Measurements from ENCODE around the gene CLIC4.
"Not testable (repeated sequence)": the region's sequence is repeated elsewhere in the genome, so short reads cannot be mapped to it uniquely, and the experiment has no call there.

The CLIC4 gene

DNA sequence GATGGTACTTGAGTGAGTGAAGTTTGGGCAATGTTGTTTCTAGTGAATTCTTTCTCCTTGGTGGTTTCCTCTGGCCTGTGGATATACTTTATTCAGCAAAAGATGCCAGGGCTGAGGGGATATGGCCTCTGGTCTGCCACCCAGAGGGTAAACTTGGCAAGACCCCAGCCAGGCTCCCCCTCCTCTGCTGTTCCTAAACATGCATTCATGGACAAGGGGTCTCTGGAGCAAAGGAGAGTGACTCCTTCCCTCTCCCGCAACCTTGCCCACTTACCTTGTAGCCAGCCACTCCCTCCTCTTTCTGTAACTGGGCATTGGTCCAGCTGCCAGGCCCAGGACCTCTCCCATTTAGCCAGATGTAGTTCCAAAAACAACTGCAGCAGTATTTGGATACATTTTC, 141.0 kb downstream of the CLIC4 start:
- DNase-seq: no peak

DNA sequence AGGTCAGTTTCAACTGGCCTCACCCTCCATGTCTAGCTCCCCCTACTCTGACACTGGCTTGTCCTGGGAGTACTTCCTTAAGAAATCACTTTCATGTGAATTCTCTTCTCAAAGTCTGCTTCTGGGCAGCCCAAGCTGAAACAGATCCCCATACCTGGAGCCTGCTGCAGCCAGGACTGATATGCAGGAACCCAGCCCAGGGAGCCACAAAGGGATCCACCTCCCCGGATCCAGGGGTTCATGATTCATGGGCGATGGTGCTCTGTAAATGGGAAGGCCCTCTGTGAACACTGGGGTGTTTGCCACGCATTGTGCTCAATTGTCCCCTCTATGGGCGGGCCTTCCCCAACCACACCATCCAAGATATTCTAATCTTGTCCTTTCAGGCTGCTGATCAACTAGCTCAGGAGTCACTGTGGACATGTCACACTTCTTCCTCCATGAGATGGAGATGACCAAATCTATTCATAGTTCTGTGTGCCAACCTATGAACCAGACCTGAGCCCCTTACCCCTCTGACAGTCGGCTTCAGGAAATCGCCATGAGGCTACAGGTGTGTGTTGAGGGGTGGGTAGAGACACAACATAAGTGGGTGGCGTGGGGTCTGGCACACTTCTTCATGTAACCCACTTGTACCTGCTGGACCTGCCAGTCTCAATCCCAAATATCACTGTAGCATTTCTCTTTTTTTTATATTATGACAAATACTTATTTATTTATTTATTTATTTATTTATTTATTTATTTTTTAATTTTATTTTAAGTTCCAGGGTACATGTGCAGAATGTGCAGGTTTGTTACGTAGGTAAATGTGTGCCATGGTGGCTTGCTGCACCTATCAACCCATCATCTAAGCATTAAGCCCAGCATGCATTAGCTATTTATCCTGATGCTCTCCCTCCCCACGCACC, 143.1 kb downstream of the CLIC4 start:
- DNase-seq: no peak

DNA sequence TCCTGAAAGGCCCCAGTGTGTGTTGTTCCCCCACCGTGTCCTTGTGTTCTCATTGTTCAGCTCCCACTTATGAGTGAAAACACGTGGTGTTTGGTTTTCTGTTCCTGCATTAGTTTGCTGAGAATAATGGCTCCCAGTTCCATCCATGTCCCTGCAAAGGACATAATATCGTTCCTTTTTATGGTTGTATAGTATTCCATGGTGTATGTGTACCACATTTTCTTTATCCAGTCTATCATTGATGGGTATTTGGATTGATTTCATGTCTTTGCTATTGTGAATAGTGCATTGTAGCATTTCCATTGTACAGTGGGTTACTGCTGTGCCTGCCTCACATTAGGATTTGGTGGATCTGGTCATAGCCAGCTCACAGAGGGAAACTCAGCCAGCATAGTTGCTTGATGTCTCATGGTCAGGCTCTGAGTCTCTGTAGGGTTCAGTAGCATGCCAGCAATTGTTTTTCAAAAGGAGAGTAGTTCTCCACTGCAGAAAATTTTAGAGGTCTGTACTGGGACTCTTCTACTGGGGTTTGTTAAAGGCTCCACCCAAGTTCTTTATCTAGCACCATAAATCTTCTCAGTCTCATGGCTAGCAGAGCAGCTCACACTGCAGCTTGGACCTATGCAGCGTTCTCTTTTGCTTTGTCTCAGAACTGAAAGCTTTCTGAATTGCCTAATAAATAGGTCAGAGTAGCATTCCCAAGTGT, 143.9 kb downstream of the CLIC4 start:
- no peak for DNase-seq

DNA sequence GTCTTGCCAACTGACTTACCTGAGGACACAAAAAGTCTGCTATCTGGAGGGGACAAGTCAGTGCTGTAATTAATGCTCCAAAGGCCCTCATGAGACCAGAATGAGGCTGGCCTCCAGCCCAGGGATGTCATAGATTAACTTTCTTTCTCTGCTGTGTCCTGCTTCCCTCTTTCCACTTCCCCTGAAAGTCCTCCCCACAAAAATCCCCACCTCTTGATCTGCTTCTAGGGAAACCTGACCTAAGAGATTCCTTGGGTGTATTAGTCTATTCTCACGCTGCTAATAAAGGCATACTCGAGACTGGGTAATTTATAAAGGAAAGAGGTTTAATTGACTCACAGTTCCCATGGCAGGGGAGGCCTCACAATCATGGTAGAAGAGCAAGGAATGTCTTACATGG, 145.6 kb downstream of the CLIC4 start:
- DNase-seq: peak; percentile 56

DNA sequence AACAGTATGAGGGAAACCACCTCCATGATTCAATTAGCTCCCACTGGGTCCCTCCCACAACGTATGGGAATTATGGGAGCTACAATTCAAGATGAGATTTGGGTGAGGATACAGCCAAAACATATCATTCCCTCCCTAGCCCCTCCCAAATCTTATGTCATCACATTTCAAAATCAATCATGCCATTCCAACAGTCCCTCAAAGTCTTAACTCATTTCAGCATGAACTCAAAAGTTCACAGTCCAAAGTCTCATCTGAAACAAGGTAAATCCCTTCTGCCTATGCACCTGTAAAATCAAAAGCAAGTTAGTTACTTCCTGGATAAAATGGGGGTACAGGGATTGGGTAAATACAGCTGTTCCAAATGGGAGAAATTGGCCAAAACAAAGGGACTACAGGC, 146.1 kb downstream of the CLIC4 start:
- DNase-seq: not testable (repeated sequence)

DNA sequence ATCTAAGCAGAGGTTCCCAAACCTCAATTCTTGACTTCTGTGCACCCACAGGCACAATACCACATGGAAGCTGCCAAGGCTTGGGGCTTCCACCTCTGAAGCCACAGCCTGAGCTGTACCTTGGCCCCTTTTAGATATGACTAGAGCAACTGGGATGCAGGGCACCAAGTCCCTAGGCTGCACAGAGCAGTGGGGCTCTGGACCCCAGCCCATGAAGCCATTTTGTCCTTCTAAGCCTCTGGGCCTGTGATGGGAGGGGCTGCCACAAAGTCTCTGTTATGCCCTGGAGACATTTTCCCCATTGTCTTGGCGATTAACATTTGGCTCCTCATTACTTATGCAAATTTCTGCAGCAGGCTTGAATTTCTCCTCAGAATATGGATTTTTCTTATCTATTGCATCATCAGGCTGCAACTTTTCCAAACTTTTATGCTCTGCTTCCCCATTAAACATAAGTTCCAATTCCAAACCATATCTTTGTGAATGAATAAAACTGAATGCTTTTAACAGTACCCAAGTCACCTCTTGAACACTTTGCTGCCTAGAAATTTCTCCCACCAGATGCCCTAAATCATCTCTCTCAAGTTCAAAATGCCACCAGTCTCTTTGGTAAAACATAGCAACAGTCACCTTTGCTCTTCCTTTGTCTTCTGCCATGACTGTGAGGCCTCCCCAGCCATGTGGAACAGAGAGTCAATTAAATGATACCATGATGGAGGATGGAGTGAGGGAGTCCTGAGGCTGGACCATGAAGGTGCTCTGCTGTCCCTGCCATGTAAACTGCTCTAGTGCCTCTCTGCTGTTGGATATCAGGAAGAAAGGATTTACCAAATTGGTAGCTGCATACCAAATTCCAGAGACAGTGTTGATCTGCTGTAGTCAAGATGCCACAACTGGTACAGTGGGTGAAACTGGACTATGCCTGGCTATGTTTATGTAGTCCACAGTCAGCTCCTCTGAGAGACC, 147.2 kb downstream of the CLIC4 start:
- DNase-seq: no peak

DNA sequence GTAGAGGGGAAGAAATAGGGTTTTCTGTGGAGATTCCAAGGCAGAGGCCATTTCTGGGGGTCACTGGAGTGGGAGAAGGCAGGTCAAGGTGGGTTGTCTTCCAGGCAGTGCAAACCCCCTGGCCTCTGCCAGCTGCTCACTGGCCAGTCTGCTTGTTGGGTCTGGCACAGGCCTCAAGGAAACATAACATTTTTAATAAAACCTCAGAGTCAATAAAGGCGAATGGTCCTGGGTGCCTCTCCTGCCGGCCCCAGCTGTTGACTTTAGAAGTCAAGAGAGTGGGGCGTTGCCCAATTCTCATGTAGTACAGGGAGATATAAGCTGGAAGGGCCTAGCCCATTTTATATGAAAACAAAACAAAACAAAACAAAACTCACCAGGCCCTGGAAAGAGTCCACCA, 148.2 kb downstream of the CLIC4 start:
- DNase-seq: no peak
